Measurements from ENCODE around the gene TMEM61. TPM values are rescaled to one million over a fixed set of nuclear protein-coding genes. Genes with fewer than 3 reads are reported as not detected.
"Not testable (repeated sequence)": the region's sequence is repeated elsewhere in the genome, so short reads cannot be mapped to it uniquely, and the experiment has no call there.

TMEM61 gene
- 2.9 and 3.8 TPM in 2 replicates for total RNA-seq (ENCODE audit: low replicate concordance)
- long read RNA-seq, partial matches to known transcripts: 0 of 1 reads
- long read RNA-seq, other reads (novel, unspliced or antisense): 1 of 1 reads

DNA sequence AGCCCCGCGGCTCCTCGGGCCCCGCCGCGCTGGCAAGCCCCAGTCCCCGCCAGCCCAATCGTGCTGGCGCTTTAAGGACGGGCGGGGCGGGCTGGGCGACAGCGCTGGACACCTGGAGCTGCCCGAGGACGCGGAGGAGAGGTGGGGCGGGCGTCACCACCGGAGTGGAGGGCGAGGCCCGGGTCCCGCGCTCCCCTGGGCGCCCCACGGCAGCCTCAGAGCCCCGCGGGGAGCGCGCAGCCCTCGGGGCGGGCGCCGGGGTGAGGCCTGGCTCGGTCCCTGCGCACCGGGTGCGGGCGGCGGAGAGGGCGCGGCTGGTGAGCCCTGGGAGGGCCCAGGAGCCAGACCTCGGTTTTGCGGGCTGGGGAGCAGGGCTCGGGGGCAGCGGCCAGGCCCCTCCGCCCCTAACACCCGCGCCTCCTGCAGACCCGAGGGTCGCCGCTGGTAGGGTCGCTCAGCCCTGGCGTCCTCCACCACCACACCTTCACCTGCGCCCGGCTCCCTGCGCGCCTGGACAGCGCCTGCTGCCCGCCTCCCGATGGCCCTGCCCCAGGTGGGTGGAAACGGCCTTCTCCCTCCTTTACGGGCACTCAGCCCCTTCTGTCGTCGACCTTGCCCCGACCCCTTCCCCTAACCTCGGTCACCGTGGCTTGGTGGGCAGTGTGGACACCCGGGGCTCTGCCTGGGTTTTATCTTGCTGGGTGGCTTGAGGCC is at the start of gene TMEM61:
TSS of gene TMEM61 (plus strand) at position 101 of the 714 bp plus-strand sequence. CDS start at position 539, 438 bp downstream.
- H3K4me1 Mint-ChIP-seq (ENCODE audit: unreplicated experiment): peaks cover 24% of the 10 kb centered on the region
- no peaks in the 10 kb centered on the region for H3K9me3 Mint-ChIP-seq
- TF ChIP-seq, protein P1, sequence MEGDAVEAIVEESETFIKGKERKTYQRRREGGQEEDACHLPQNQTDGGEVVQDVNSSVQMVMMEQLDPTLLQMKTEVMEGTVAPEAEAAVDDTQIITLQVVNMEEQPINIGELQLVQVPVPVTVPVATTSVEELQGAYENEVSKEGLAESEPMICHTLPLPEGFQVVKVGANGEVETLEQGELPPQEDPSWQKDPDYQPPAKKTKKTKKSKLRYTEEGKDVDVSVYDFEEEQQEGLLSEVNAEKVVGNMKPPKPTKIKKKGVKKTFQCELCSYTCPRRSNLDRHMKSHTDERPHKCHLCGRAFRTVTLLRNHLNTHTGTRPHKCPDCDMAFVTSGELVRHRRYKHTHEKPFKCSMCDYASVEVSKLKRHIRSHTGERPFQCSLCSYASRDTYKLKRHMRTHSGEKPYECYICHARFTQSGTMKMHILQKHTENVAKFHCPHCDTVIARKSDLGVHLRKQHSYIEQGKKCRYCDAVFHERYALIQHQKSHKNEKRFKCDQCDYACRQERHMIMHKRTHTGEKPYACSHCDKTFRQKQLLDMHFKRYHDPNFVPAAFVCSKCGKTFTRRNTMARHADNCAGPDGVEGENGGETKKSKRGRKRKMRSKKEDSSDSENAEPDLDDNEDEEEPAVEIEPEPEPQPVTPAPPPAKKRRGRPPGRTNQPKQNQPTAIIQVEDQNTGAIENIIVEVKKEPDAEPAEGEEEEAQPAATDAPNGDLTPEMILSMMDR (conservative IDR thresholded peaks at IDR 0.05): no peak
- H3K36me3 Mint-ChIP-seq: no peaks in the 10 kb centered on the region
- peak within 1 kb of the TSS; percentile 83 for H3K4me3 Mint-ChIP-seq
- H3K27ac Mint-ChIP-seq: peak within 1 kb of the TSS; percentile 30
- DNase-seq (ENCODE audit: extremely low spot score, unreplicated experiment): no peak
- peaks cover 43% of the 10 kb centered on the region for H3K27me3 Mint-ChIP-seq

GRCh38 chr1:54931275-54931840 is 49.1 kb upstream of the TMEM61 start:
- Mint-ChIP-seq H3K27ac (no peak overlapping the region), H3K4me1 (ENCODE audit: unreplicated experiment) (peaks cover 23% of the 10 kb centered on the region), H3K27me3 (no peaks in the 10 kb centered on the region), H3K4me3 (no peak overlapping the region), H3K36me3 (peaks cover 3% of the 10 kb centered on the region), H3K9me3 (peaks cover 5% of the 10 kb centered on the region)
- TF ChIP-seq, protein P1 (conservative IDR thresholded peaks at IDR 0.05): no peak
- DNase-seq (ENCODE audit: extremely low spot score, unreplicated experiment): no peak

DNA sequence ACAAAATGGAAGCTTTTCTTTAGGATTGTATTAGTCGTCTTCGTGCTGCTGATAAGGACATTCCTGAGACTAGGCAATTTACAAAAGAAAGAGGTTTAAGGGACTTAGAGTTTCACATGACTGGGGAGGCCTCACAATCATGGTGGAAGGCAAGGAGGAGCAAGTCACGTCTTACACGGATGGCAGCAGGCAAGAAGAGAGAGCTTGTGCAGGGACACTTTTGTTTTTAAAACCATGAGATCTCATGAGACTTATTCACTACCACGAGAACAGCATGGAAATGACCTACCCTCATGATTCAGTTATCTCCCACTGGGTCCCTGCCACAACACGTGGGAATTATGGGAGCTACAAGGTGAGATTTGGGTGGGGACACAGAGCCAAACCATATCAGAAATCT is 46.3 kb upstream of the TMEM61 start:
- not testable (repeated sequence) for H3K9me3 Mint-ChIP-seq; H3K4me3 Mint-ChIP-seq; H3K36me3 Mint-ChIP-seq; DNase-seq (ENCODE audit: extremely low spot score, unreplicated experiment); H3K27me3 Mint-ChIP-seq
- H3K27ac Mint-ChIP-seq: peak overlapping the region; percentile 41
- H3K4me1 Mint-ChIP-seq (ENCODE audit: unreplicated experiment): peaks cover 36% of the 10 kb centered on the region

DNA sequence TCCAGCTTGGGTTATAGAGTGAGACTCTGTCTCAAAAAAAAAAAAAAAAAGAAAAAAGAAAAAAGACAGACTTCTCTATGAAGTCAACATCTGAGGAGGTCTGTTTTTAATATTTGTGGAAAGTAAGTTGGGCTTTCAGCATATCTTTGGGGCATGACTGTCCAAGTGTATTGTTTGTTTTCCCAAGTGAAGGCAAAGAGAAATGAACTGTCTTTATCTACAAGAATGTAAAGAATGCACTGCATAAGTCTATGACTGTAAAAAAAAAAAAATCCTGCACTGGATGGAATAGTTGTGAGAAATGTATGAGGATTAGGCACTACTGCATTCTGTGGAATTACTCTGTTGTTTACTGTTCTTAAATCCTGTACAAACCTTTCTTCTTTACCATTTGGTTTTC is 45.6 kb upstream of the TMEM61 start:
- Mint-ChIP-seq H3K9me3 (peaks cover 5% of the 10 kb centered on the region), H3K27ac (peak overlapping the region; percentile 15), H3K27me3 (no peaks in the 10 kb centered on the region), H3K36me3 (peaks cover 3% of the 10 kb centered on the region), H3K4me1 (ENCODE audit: unreplicated experiment) (peaks cover 43% of the 10 kb centered on the region), H3K4me3 (no peak overlapping the region)
- TF ChIP-seq, protein P1 (conservative IDR thresholded peaks at IDR 0.05): no peak
- no peak for DNase-seq (ENCODE audit: extremely low spot score, unreplicated experiment)

DNA sequence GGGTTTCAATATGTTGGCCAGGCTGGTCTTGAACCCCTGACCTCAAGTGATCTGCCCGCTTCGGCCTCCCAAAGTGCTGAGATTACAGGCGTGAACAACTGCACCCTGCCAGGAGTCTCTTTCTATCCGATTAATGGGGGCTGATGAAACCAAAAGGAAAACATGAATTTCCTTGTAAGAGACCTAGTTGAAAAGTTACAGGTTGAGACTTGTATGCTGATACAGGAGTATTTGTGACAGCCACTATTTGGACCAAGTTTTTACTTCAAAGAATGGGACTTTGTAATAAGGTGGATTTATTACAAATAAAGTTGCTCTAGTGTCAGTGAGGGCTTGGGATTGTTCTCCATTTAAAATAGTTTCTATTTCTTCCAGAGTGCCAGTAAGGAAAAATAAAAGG is 43.6 kb upstream of the TMEM61 start:
- peak overlapping the region; percentile 54 for H3K27ac Mint-ChIP-seq
- no peaks in the 10 kb centered on the region for H3K27me3 Mint-ChIP-seq
- peaks cover 51% of the 10 kb centered on the region for H3K4me1 Mint-ChIP-seq (ENCODE audit: unreplicated experiment)
- TF ChIP-seq, protein P1 (conservative IDR thresholded peaks at IDR 0.05): no peak
- H3K4me3 Mint-ChIP-seq: peak overlapping the region; percentile 43
- H3K36me3 Mint-ChIP-seq: peaks cover 3% of the 10 kb centered on the region
- H3K9me3 Mint-ChIP-seq: peaks cover 5% of the 10 kb centered on the region
- DNase-seq (ENCODE audit: extremely low spot score, unreplicated experiment): no peak

- Mint-ChIP-seq H3K9me3 (peaks cover 5% of the 10 kb centered on the region), H3K27me3 (no peaks in the 10 kb centered on the region), H3K36me3 (peaks cover 3% of the 10 kb centered on the region), H3K4me1 (ENCODE audit: unreplicated experiment) (peaks cover 51% of the 10 kb centered on the region), H3K27ac (peak overlapping the region; percentile 54), H3K4me3 (peak overlapping the region; percentile 43)
- DNase-seq (ENCODE audit: extremely low spot score, unreplicated experiment): no peak
- TF ChIP-seq, protein P1 (conservative IDR thresholded peaks at IDR 0.05): peak; percentile 12
These were observed 43.0 kb upstream of the TMEM61 start for GRCh38 chr1:54937469-54937868.

DNA sequence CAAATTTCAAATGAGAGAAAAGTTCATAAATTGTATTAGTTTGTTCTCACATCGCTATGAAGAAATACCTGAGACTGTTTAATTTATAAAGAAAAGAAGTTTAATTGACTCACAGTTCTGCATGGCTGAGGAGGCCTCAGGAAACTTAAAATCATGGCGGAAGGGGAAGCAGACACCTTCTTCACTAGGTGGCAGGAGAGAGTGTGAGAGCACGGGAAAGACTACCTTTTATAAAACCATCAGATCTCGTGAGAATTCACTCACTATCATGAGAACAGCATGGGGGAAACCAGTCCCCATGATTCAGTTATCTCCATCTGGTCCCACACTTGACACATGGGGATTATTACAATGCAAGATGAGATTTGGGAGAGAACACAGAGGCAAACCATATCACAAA is 41.5 kb upstream of the TMEM61 start:
- DNase-seq (ENCODE audit: extremely low spot score, unreplicated experiment); H3K36me3 Mint-ChIP-seq; H3K4me3 Mint-ChIP-seq; H3K9me3 Mint-ChIP-seq; H3K27ac Mint-ChIP-seq; H3K27me3 Mint-ChIP-seq: not testable (repeated sequence)
- H3K4me1 Mint-ChIP-seq (ENCODE audit: unreplicated experiment): peaks cover 49% of the 10 kb centered on the region
